Measurements from ENCODE around the gene CEP55.
A peak's percentile ranks its signal among the peaks of the same experiment; 100 is the strongest.

CEP55 gene

GRCh38 chr10:93475871-93476270 lies 20.5 kb upstream of the CEP55 start:
- no peak for ATAC-seq
- no peak for TF ChIP-seq CSDC2 (CRISPR knock-in tag; IDR thresholded peaks at IDR 0.05)
- peak; percentile 7; the same call in 1 of the 2 replicates for TF ChIP-seq ISL1 (CRISPR knock-in tag; IDR thresholded peaks at IDR 0.05)

- ATAC-seq: no peak
- TF ChIP-seq TSHZ2 (CRISPR knock-in tag; IDR thresholded peaks at IDR 0.05): no peak
- TF ChIP-seq TOX (CRISPR knock-in tag; IDR thresholded peaks at IDR 0.05; ENCODE audit: borderline replicate concordance): no peak
- no peak for TF ChIP-seq PPARA (CRISPR knock-in tag; IDR thresholded peaks at IDR 0.05; ENCODE audit: borderline replicate concordance)
- TF ChIP-seq ISL1 (CRISPR knock-in tag; IDR thresholded peaks at IDR 0.05): no peak
- no peak for TF ChIP-seq ZNF70 (CRISPR knock-in tag; IDR thresholded peaks at IDR 0.05)
- TF ChIP-seq ESRRG (CRISPR knock-in tag; IDR thresholded peaks at IDR 0.05): no peak
- no peak for TF ChIP-seq CSRNP3 (CRISPR knock-in tag; IDR thresholded peaks at IDR 0.05)
- no peak for TF ChIP-seq ZC3H10 (CRISPR knock-in tag; IDR thresholded peaks at IDR 0.05)
- no peak for TF ChIP-seq TCF4 (CRISPR knock-in tag; IDR thresholded peaks at IDR 0.05; ENCODE audit: borderline replicate concordance)
- no peak for TF ChIP-seq BACH2 (CRISPR knock-in tag; IDR thresholded peaks at IDR 0.05; ENCODE audit: borderline replicate concordance)
- no peak for TF ChIP-seq ARNTL (CRISPR knock-in tag; IDR thresholded peaks at IDR 0.05; ENCODE audit: borderline replicate concordance, low read depth)
- no peak for TF ChIP-seq CSDC2 (CRISPR knock-in tag; IDR thresholded peaks at IDR 0.05)
- no peak for TF ChIP-seq ZFP3 (CRISPR knock-in tag; IDR thresholded peaks at IDR 0.05)
- TF ChIP-seq GLIS3 (CRISPR knock-in tag; IDR thresholded peaks at IDR 0.05): no peak
- no peak for TF ChIP-seq CREB5 (CRISPR knock-in tag; IDR thresholded peaks at IDR 0.05; ENCODE audit: low read depth)
- no peak for TF ChIP-seq RARB (CRISPR knock-in tag; IDR thresholded peaks at IDR 0.05)
- no peak for TF ChIP-seq ZNF565 (CRISPR knock-in tag; conservative IDR thresholded peaks at IDR 0.05; ENCODE audit: low read depth)
- TF ChIP-seq ZNF8 (CRISPR knock-in tag; IDR thresholded peaks at IDR 0.05): no peak
- no peak for TF ChIP-seq SNAI2 (CRISPR knock-in tag; IDR thresholded peaks at IDR 0.05)
- no peak for TF ChIP-seq ZFP30 (CRISPR knock-in tag; IDR thresholded peaks at IDR 0.05)
Observed at GRCh38 chr10:93476756-93477155, 19.7 kb upstream of the CEP55 start.

GRCh38 chr10:93478873-93479272 lies 17.5 kb upstream of the CEP55 start:
- no peak for ATAC-seq
- TF ChIP-seq ISL1 (CRISPR knock-in tag; IDR thresholded peaks at IDR 0.05): no peak
- no peak for TF ChIP-seq CSDC2 (CRISPR knock-in tag; IDR thresholded peaks at IDR 0.05)
- TF ChIP-seq OSR1 (CRISPR knock-in tag; IDR thresholded peaks at IDR 0.05): no peak
- TF ChIP-seq SNAI2 (CRISPR knock-in tag; IDR thresholded peaks at IDR 0.05): no peak
- no peak for TF ChIP-seq CSRNP3 (CRISPR knock-in tag; IDR thresholded peaks at IDR 0.05)
- no peak for TF ChIP-seq TSHZ2 (CRISPR knock-in tag; IDR thresholded peaks at IDR 0.05)
- no peak for TF ChIP-seq POU6F1 (CRISPR knock-in tag; IDR thresholded peaks at IDR 0.05; ENCODE audit: borderline replicate concordance, low read depth)
- no peak for TF ChIP-seq RARB (CRISPR knock-in tag; IDR thresholded peaks at IDR 0.05)
- no peak for TF ChIP-seq ESRRG (CRISPR knock-in tag; IDR thresholded peaks at IDR 0.05)
- TF ChIP-seq, protein P1, sequence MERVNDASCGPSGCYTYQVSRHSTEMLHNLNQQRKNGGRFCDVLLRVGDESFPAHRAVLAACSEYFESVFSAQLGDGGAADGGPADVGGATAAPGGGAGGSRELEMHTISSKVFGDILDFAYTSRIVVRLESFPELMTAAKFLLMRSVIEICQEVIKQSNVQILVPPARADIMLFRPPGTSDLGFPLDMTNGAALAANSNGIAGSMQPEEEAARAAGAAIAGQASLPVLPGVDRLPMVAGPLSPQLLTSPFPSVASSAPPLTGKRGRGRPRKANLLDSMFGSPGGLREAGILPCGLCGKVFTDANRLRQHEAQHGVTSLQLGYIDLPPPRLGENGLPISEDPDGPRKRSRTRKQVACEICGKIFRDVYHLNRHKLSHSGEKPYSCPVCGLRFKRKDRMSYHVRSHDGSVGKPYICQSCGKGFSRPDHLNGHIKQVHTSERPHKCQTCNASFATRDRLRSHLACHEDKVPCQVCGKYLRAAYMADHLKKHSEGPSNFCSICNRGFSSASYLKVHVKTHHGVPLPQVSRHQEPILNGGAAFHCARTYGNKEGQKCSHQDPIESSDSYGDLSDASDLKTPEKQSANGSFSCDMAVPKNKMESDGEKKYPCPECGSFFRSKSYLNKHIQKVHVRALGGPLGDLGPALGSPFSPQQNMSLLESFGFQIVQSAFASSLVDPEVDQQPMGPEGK (CRISPR knock-in tag; IDR thresholded peaks at IDR 0.05; ENCODE audit: borderline replicate concordance): no peak
- TF ChIP-seq CREB5 (CRISPR knock-in tag; IDR thresholded peaks at IDR 0.05; ENCODE audit: low read depth): no peak
- TF ChIP-seq ZC3H10 (CRISPR knock-in tag; IDR thresholded peaks at IDR 0.05): no peak
- no peak for TF ChIP-seq TOX (CRISPR knock-in tag; IDR thresholded peaks at IDR 0.05; ENCODE audit: borderline replicate concordance)
- no peak for TF ChIP-seq ZFP30 (CRISPR knock-in tag; IDR thresholded peaks at IDR 0.05)

All from SK-N-SH treated with all-trans-retinoic acid at 6 μM for 48 hours (cell line).